HG02798 (cell line): ENCODE measurements around the gene CTXND2.
"Not testable (repeated sequence)": the region's sequence is repeated elsewhere in the genome, so short reads cannot be mapped to it uniquely, and the experiment has no call there.

Experiments
- ATAC-seq: cut with Tn5 transposase; IDR thresholded peaks from one replicate; pipeline ENCODE4 v1.9.1; 2021; ENCODE audit warnings: mild to moderate bottlenecking; ENCODE audit not compliant: unreplicated experiment, poor library complexity

Gene CTXND2

GRCh38 chr1:150888727-150889126 lies 1.8 kb downstream of the CTXND2 start:
- no peak for ATAC-seq

DNA sequence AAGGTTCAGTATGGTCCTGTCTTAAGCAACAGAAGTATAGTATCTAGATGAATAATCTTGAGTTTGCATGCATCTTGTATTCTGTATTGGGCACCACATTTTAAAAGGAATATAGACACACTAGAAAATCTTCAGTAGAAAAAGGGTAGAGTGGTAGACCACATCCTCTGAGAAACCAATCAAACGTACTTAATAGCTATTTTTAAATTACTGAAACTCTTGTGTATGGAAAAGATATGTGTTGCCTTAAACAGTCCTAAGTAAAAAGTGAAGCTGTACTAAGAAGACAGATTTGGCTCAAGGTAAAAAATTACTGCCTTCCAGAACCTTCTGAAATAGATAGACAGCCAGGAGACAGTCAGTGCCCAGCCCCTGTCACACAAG lies 3.1 kb downstream of the CTXND2 start:
- peak; percentile 45 for ATAC-seq

DNA sequence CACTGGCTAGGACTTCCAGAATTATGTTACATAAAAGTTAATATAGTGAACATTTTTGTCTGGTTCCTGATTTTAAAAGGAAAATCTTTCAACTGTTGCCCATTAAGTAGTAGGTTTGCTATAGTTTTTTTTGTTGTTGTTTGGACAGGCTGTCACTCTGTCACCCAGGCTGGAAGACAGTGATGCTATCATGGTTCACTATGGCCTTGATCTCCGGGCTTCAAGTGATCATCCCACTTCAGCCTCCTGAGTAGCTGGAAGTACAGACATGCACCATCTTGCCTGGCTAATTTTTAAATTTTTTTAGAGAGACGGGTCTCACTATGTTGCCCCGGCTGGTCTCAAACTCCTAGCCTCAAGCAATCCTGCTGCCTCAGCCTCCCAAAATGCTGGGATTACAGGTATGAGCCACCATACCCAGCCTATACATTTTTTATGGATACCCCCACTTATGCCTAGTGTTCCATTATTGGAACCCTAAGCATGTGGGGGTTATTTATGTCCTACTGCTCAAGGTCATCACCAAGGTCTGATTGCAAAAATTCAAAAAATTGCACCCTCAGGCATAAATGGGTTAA lies 6.5 kb downstream of the CTXND2 start:
- no peak for ATAC-seq

- no peak for ATAC-seq
Observed at GRCh38 chr1:150895618-150896017, 8.7 kb downstream of the CTXND2 start.

GRCh38 chr1:150899795-150900194 lies 12.9 kb downstream of the CTXND2 start:
- not testable (repeated sequence) for ATAC-seq

- ATAC-seq, result no peak
Observed at GRCh38 chr1:150902346-150902745, 15.4 kb downstream of the CTXND2 start.

- ATAC-seq, result no peak
Observed at GRCh38 chr1:150902751-150903150, 15.8 kb downstream of the CTXND2 start.

- ATAC-seq, result no peak
Observed at GRCh38 chr1:150905301-150905700, 18.4 kb downstream of the CTXND2 start.

DNA sequence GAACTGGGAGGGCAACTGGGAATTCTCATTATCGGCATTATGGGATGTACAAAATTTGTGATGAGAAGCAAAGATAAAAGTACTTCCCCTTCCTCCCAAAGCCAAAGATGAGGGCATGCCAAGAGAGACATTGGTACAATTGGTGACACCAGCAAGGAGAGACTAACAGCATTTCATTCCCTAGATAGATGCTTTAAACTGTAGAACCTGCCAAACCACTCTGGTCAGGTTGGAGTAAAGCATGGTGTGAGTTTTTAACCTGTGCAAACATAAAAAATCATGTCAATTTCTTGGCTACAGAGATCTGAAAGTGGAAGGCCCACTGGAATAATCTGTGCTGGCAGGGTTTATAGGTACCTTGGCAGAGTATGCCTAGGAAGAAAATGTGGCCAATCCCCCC lies 19.4 kb downstream of the CTXND2 start:
- ATAC-seq, result no peak

- ATAC-seq, result no peak
Observed at GRCh38 chr1:150906813-150907212, 19.9 kb downstream of the CTXND2 start.

DNA sequence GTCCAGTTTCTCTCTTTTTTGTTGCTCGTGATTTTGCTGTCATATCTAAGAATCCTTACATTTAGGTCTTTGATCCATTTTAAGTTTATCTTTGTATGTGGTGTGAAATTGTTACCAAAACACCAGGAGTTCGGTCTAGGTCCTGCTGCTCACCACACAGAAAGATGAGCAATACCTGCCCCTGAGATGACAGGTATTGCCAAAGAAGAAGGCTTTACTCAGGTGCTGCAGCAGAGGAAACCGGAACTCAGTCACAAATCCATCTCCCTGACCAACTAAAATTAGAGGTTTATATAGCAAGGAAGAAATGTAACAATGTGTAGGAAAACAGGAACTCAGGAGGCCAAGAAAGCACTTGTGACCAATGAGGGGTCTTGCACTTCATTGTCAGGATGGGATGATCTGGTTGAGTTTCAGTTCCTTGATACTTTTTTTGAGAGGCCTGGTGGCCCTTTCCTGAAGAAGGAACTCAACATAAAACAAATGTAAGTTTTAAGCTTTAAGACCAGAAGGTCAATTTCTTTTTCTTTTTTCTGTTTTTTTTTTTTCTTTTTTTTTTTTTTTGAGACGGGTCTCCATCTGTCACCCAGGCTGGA lies 22.7 kb downstream of the CTXND2 start:
- no peak for ATAC-seq

GRCh38 chr1:150912623-150913022 lies 25.7 kb downstream of the CTXND2 start:
- ATAC-seq, result no peak

- no peak for ATAC-seq
Observed at GRCh38 chr1:150917387-150917786, 30.5 kb downstream of the CTXND2 start.

- peak; percentile 42 for ATAC-seq
Observed at GRCh38 chr1:150922519-150922975, 35.6 kb downstream of the CTXND2 start.

DNA sequence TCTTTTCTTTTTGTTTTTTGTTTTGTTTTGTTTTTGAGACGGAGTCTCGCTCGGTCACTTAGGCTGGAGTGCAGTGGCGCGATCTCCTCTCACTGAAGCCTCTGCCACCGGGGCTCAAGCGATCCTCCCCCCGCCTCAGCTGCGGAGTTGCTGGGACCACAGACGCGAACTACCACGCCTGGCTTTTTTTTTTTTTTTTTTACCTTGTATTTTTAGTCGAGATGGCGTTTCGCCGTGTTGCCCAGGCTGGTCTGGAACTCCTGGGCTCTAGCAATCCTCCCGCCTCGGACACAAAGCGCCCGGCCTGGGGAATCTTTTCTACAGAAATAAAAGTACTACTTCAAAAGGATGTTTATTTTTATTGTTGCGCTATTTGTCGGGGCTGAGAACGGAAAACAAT lies 38.1 kb downstream of the CTXND2 start:
- no peak for ATAC-seq

GRCh38 chr1:150926097-150926741 lies 39.3 kb downstream of the CTXND2 start, which contains the start of gene SETDB1:
Gene SETDB1 (plus strand): TSS chr1:150926363. CDS start chr1:150927715, 1,352 bp downstream.
- ATAC-seq, result peak; percentile 93

- no peak for ATAC-seq
Observed at GRCh38 chr1:150927624-150928023, 40.7 kb downstream of the CTXND2 start.

DNA sequence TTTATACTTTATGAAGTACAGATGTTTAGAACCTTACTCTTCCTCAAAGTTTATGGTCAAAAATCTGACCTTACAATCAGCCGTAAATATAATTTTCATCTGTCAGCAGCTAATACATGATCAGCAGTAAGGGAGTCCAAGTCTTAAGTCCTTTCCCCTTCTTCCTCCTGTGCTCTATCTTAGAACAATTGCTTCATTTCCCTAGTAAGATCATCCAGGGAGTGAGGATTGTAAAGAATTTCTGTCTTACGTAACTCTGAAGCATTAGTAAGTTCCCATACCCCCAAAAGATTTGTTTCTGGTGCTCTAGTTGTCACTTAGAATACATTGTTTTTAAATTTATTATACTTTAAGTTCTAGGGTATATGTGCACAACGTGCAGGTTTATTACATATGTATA lies 41.4 kb downstream of the CTXND2 start:
- no peak for ATAC-seq

DNA sequence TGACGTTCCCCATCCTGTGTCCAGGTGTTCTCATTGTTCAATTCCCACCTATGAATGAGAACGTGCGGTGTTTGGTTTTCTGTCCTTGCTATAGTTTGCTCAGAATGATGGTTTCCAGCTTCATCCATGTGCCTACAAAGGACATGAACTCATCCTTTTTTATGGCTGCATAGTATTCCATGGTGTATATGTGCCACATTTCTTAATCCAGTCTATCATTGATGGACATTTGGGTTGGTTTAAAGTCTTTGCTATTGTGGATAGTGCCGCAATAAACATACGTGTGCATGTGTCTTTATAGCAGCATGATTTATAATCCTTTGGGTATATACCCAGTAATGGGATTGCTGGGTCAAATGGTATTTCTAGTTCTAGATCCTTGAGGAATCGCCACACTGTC lies 41.8 kb downstream of the CTXND2 start:
- ATAC-seq, result not testable (repeated sequence)

- no peak for ATAC-seq
Observed at GRCh38 chr1:150931773-150932172, 44.8 kb downstream of the CTXND2 start.

- no peak for ATAC-seq
Observed at GRCh38 chr1:150944856-150945255, 57.9 kb downstream of the CTXND2 start.

- no peak for ATAC-seq
Observed at GRCh38 chr1:150954708-150955107, 67.8 kb downstream of the CTXND2 start.
